Mesenchymal stem cell (in vitro differentiated cells and primary cell): ENCODE results near the gene SALL2. TPM values are rescaled to one million over a fixed set of nuclear protein-coding genes. Genes with fewer than 3 reads are reported as not detected.
A peak's percentile ranks its signal among the peaks of the same experiment; 100 is the strongest.

Source experiments
- DNase-seq: peaks from one replicate; pipeline ENCODE4 v3.0.0-alpha.2; 2013
- H2AFZ ChIP-seq: one replicate; pipeline ENCODE4 v1.6.1; 2013; ENCODE audit warnings: low read depth, mild to moderate bottlenecking, control low read depth, inconsistent platforms, low read length, moderate library complexity
- H2AK5ac ChIP-seq: 2 replicates; pipeline ENCODE4 v1.6.1; 2013; ENCODE audit warnings: low read length, moderate library complexity, mild to moderate bottlenecking, inconsistent platforms; ENCODE audit not compliant: severe bottlenecking
- H2BK120ac ChIP-seq: one replicate; pipeline ENCODE4 v1.6.1; 2013; ENCODE audit warnings: low read depth, mild to moderate bottlenecking, inconsistent platforms, low read length, moderate library complexity
- H2BK12ac ChIP-seq, 2 experiments: one replicate each; pipeline ENCODE4 v1.6.1; 2013; ENCODE audit warnings: inconsistent platforms in 2 of 2, low read length in 2 of 2, mild to moderate bottlenecking in 2 of 2, moderate library complexity in 2 of 2, control low read depth in 1 of 2
- H2BK15ac ChIP-seq: one replicate; pipeline ENCODE4 v1.6.1; 2013; ENCODE audit warnings: mild to moderate bottlenecking, low read depth, inconsistent platforms; ENCODE audit not compliant: poor library complexity, severe bottlenecking
- H2BK5ac ChIP-seq: 2 replicates; pipeline ENCODE4 v1.6.1; 2013; ENCODE audit warnings: low read depth, mild to moderate bottlenecking, low read length, control low read depth, inconsistent platforms; ENCODE audit not compliant: poor library complexity, severe bottlenecking
- H3K14ac ChIP-seq, 2 experiments: one replicate each; pipeline ENCODE4 v1.6.1; 2013; ENCODE audit warnings: inconsistent platforms in 2 of 2, low read length in 2 of 2, control low read depth in 1 of 2, mild to moderate bottlenecking in 1 of 2, moderate library complexity in 1 of 2
- H3K18ac ChIP-seq, 2 experiments: one replicate each; pipeline ENCODE4 v1.6.1; 2013; ENCODE audit warnings: inconsistent platforms in 2 of 2, low read length in 2 of 2, control low read depth in 1 of 2, low read depth in 1 of 2, mild to moderate bottlenecking in 1 of 2
- H3K23ac ChIP-seq, 2 experiments: one replicate each; pipeline ENCODE4 v1.6.1; 2013; ENCODE audit warnings: inconsistent platforms in 2 of 2, low read length in 2 of 2, mild to moderate bottlenecking in 2 of 2, moderate library complexity in 2 of 2, control low read depth in 1 of 2
- H3K27ac ChIP-seq: 2 replicates; pipeline ENCODE4 v1.5.1; 2013; ENCODE audit warnings: mild to moderate bottlenecking, moderate library complexity, low read length, control low read depth, inconsistent platforms; ENCODE audit not compliant: poor library complexity, severe bottlenecking
- H3K27me3 ChIP-seq, 2 experiments: 2 replicates each; pipeline versions ENCODE4 v1.6.1 to v1.7.0; 2013; ENCODE audit warnings: low read length in 2 of 2, mild to moderate bottlenecking in 2 of 2, moderate library complexity in 2 of 2, control low read depth in 1 of 2, inconsistent platforms in 1 of 2; ENCODE audit not compliant: control insufficient read depth in 1 of 2, insufficient read depth in 1 of 2
- H3K36me3 ChIP-seq, 2 experiments: 2 replicates each; pipeline versions ENCODE4 v1.6.1 to v1.7.0; 2013; ENCODE audit warnings: low read length in 2 of 2, control low read depth in 1 of 2, inconsistent platforms in 1 of 2, low read depth in 1 of 2, mild to moderate bottlenecking in 1 of 2; ENCODE audit not compliant: insufficient read depth in 2 of 2, control insufficient read depth in 1 of 2
- H3K4ac ChIP-seq, 2 experiments: one replicate each; pipeline ENCODE4 v1.6.1; 2013; ENCODE audit warnings: inconsistent platforms in 2 of 2, low read length in 2 of 2, mild to moderate bottlenecking in 2 of 2, moderate library complexity in 2 of 2, control low read depth in 1 of 2, low read depth in 1 of 2
- H3K4me1 ChIP-seq: 2 replicates; pipeline ENCODE4 v1.6.1; 2013; ENCODE audit warnings: low read depth, low read length, control low read depth; ENCODE audit not compliant: control insufficient read depth, insufficient read depth
- H3K4me2 ChIP-seq: 2 replicates; pipeline ENCODE4 v1.6.1; 2013; ENCODE audit warnings: low read length, mild to moderate bottlenecking, inconsistent platforms; ENCODE audit not compliant: poor library complexity, severe bottlenecking
- H3K4me3 ChIP-seq, 2 experiments: 2 replicates each; pipeline versions ENCODE4 v1.5.1 to v1.7.0; 2013; ENCODE audit warnings: low read length in 2 of 2, mild to moderate bottlenecking in 2 of 2, control low read depth in 1 of 2, low read depth in 1 of 2; ENCODE audit not compliant: insufficient read depth in 1 of 2
- H3K79me1 ChIP-seq: replicated peaks from 2 replicates; pipeline ENCODE4 v1.6.1; 2013; ENCODE audit warnings: mild to moderate bottlenecking, control low read depth, low read length, inconsistent platforms; ENCODE audit not compliant: poor library complexity, severe bottlenecking
- H3K9ac ChIP-seq: 2 replicates; pipeline ENCODE4 v1.7.0; 2013; ENCODE audit warnings: mild to moderate bottlenecking, low read length, moderate library complexity
- H3K9me3 ChIP-seq: 2 replicates; pipeline ENCODE4 v1.7.0; 2013; ENCODE audit warnings: mild to moderate bottlenecking, low read length; ENCODE audit not compliant: control insufficient read depth
- H4K8ac ChIP-seq: one replicate; pipeline ENCODE4 v1.6.1; 2013; ENCODE audit warnings: inconsistent platforms, mild to moderate bottlenecking, low read length, moderate library complexity
- H4K91ac ChIP-seq: one replicate; pipeline ENCODE4 v1.6.1; 2013; ENCODE audit warnings: mild to moderate bottlenecking, low read length, inconsistent platforms
- WGBS: methylation state at CpG from one replicate; pipeline ENCODE4 v1.1.7; 2013; ENCODE audit warnings: mixed read lengths; 5-methylcytosine and 5-hydroxymethylcytosine counted together
- polyA plus RNA-seq, 2 experiments: library from polyadenylated mRNA; stranded (reverse); fragments of 200-250 nt; gene quantifications; one replicate each; pipeline ENCODE4 v1.2.3, GENCODE V29; 2013

SALL2 gene
- polyA plus RNA-seq (2013, experiment 1 of 2): 11.8 TPM
- polyA plus RNA-seq (2013, experiment 2 of 2): 10.2 TPM

DNA sequence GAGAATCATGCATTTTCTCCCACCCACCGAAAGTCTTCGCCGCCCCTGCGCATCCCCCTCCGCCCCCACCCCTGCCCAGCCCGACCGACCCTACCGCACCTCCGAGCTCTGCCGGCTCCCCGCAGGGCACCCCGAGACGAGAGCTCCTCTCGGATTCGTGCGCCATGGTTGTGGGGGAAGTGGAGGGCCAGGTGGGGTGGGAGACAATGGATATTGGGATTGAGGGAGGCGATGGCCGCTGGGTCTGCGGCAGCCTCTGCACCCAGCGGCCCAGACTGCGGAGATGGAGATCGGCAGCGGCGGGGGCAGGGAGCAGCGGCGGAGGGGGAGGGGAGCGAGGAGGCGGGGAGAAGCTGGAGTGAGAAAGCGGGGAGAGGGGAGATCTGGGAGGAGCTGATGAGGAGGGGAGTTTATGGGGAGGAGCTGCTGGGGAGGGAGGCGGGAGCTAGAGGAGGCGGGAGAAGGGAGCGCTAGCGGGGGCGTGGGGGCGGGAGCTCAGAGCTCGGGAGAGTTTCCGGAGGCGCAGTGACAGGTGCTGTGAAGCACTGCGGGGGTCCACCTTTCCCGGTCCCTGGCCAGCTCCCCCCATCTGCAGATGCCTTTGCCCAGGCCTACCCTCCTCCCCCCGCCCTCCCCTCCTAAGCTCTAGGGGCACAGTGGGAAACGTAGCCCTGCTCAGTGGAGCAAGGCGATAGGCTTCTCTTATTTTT, at the start of gene SALL2:
TSS of gene SALL2 (minus strand) at position 385 of the 710 bp plus-strand sequence. CDS start at position 166, 219 bp downstream.
- peak within 1 kb of the TSS; percentile 53 for H2BK5ac ChIP-seq
- H3K4me1 ChIP-seq: peaks cover 24% of the 10 kb centered on the region
- H3K18ac ChIP-seq: peak within 1 kb of the TSS; percentile 47 to 92
- no peak within 1 kb of the TSS for H3K23ac ChIP-seq
- H3K79me1 ChIP-seq: peaks cover 37% of the 10 kb centered on the region
- H2BK15ac ChIP-seq: no peak within 1 kb of the TSS
- peak within 1 kb of the TSS; percentile 27 for H4K91ac ChIP-seq
- H4K8ac ChIP-seq: peak within 1 kb of the TSS; percentile 68
- H3K9me3 ChIP-seq: no peaks in the 10 kb centered on the region
- H3K4me2 ChIP-seq: peak within 1 kb of the TSS; percentile 77
- H3K36me3 ChIP-seq: peaks cover 0 to 30% of the 10 kb centered on the region in 2 experiments
- H3K4me3 ChIP-seq: peak within 1 kb of the TSS; percentile 75 to 76
- H2AFZ ChIP-seq: peak within 1 kb of the TSS; percentile 68
- H2BK120ac ChIP-seq: peak within 1 kb of the TSS; percentile 12
- peak within 1 kb of the TSS; percentile 91 for H2AK5ac ChIP-seq
- peak within 1 kb of the TSS; percentile 74 for H3K9ac ChIP-seq
- peak; percentile 74 for DNase-seq
- H2BK12ac ChIP-seq: no peak within 1 kb of the TSS
- H3K27me3 ChIP-seq: peaks cover 7 to 25% of the 10 kb centered on the region in 2 experiments
- peak within 1 kb of the TSS in 1 of 2 experiments; percentile 68 for H3K14ac ChIP-seq
- WGBS: 0% methylated on average over 22 of the region's 43 CpGs
- peak within 1 kb of the TSS; percentile 69 for H3K27ac ChIP-seq
- peak within 1 kb of the TSS in 1 of 2 experiments; percentile 81 for H3K4ac ChIP-seq

DNA sequence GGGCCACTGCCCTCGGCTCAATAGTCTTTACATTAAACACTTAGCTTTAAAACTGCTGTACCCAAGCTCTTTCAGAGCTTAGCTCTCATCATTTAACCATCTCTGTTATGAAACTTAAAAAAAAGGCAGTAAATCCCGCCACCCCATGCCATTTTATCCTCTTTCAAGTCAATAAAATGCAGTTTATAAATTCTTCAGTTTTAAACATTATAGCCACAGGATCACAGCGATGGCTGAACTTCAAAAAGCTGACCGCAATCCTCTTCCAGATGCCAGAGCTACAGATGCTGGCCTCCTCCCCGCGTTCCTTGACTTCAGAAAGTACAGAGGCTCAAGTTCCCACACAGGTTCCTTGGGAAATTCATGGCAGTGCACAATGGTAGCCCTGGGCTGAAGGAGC, 49.5 kb upstream of the SALL2 start:
- no peak overlapping the region for H3K4me2 ChIP-seq
- no peak overlapping the region for H3K14ac ChIP-seq
- no peak overlapping the region for H4K8ac ChIP-seq
- no peak overlapping the region for H2AK5ac ChIP-seq
- H2BK5ac ChIP-seq: no peak overlapping the region
- peaks cover 0 to 10% of the 10 kb centered on the region in 2 experiments for H3K27me3 ChIP-seq
- no peaks in the 10 kb centered on the region for H3K36me3 ChIP-seq
- H2BK120ac ChIP-seq: no peak overlapping the region
- H3K9me3 ChIP-seq: peaks cover 10% of the 10 kb centered on the region
- H3K27ac ChIP-seq: no peak overlapping the region
- no peak overlapping the region for H3K9ac ChIP-seq
- no peak overlapping the region for H4K91ac ChIP-seq
- H3K79me1 ChIP-seq: no peaks in the 10 kb centered on the region
- no peak overlapping the region for H2AFZ ChIP-seq
- DNase-seq: no peak
- H3K4me1 ChIP-seq: no peaks in the 10 kb centered on the region
- no peak overlapping the region for H2BK15ac ChIP-seq
- no peak overlapping the region for H2BK12ac ChIP-seq
- no peak overlapping the region for H3K4me3 ChIP-seq
- H3K4ac ChIP-seq: no peak overlapping the region
- no peak overlapping the region for H3K23ac ChIP-seq
- no peak overlapping the region for H3K18ac ChIP-seq
- 78% methylated on average over 6 of the region's 6 CpGs for WGBS

DNA sequence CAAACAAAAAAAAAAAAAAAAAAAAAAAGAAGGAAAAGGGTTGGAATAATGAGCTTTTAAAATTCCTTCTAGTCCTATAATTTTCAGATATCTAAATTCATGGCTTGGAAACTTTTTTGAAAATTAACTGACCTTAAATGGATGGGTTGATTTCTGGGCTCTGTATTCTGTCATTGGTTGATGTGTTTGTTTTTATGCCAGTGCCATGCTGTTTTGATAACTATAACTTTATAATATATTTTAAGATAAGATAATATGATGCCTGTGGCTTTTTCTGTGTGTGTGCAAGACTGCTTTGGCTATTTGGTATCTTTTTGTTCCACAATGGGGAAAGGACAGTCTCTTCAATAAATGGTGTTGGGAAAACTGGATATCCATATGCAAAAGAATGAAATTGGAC, 46.5 kb upstream of the SALL2 start:
- H2BK12ac ChIP-seq: no peak overlapping the region

DNA sequence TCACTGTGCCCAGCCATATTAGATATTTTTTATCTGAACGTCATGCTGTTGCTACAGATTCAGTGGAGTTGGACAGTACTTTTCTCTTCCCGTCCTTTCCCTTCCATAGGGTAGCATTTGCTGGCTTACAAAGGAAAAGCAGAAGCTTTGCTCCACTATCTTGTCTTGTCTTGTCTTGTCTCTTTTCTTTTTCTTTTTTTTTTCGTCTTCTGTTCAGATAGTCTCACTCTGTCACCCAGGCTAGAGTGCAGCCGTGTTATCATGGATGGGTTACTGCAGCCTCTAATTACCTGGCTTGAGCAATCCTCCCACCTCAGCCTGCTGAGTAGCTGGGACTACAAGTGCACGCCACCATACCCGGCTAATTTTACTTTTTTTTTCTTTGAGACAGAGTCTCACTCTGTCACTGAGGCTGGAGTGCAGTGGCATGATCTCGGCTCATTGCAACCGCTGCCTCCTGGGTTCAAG, 32.6 kb upstream of the SALL2 start:
- no peak overlapping the region for H2AFZ ChIP-seq
- H3K4me3 ChIP-seq: no peak overlapping the region
- H2BK15ac ChIP-seq: no peak overlapping the region
- no peak overlapping the region for H3K4me2 ChIP-seq
- no peaks in the 10 kb centered on the region for H3K27me3 ChIP-seq
- no peaks in the 10 kb centered on the region for H3K36me3 ChIP-seq
- no peak overlapping the region for H3K27ac ChIP-seq
- no peak overlapping the region for H3K14ac ChIP-seq
- 88% methylated on average over 8 of the region's 8 CpGs for WGBS
- H2AK5ac ChIP-seq: no peak overlapping the region
- no peaks in the 10 kb centered on the region for H3K9me3 ChIP-seq
- no peak overlapping the region for H4K91ac ChIP-seq
- no peak overlapping the region for H2BK5ac ChIP-seq
- peaks cover 4% of the 10 kb centered on the region for H3K4me1 ChIP-seq
- no peaks in the 10 kb centered on the region for H3K79me1 ChIP-seq
- no peak for DNase-seq
- no peak overlapping the region for H3K9ac ChIP-seq
- H2BK120ac ChIP-seq: no peak overlapping the region
- no peak overlapping the region for H3K18ac ChIP-seq
- no peak overlapping the region for H3K23ac ChIP-seq
- no peak overlapping the region for H3K4ac ChIP-seq
- H2BK12ac ChIP-seq: no peak overlapping the region
- H4K8ac ChIP-seq: no peak overlapping the region

More for the DNA sequence above, 46.5 kb upstream of the SALL2 start:
- H4K91ac ChIP-seq: no peak overlapping the region
- no peak overlapping the region for H2BK15ac ChIP-seq
- no peak overlapping the region for H3K9ac ChIP-seq
- H4K8ac ChIP-seq: no peak overlapping the region
- no peak overlapping the region for H3K4me3 ChIP-seq
- no peak overlapping the region for H2AK5ac ChIP-seq
- peaks cover 10% of the 10 kb centered on the region for H3K9me3 ChIP-seq
- no peak overlapping the region for H3K27ac ChIP-seq
- no peaks in the 10 kb centered on the region for H3K4me1 ChIP-seq
- no peak overlapping the region for H3K23ac ChIP-seq
- H2BK120ac ChIP-seq: no peak overlapping the region
- H2AFZ ChIP-seq: no peak overlapping the region
- no peak overlapping the region for H2BK5ac ChIP-seq
- H3K27me3 ChIP-seq: peaks cover 0 to 4% of the 10 kb centered on the region in 2 experiments
- DNase-seq: no peak
- H3K14ac ChIP-seq: no peak overlapping the region
- no peak overlapping the region for H3K18ac ChIP-seq
- H3K36me3 ChIP-seq: no peaks in the 10 kb centered on the region
- H3K4me2 ChIP-seq: no peak overlapping the region
- H3K79me1 ChIP-seq: no peaks in the 10 kb centered on the region
- H3K4ac ChIP-seq: no peak overlapping the region
